IMR-90 (cell line): ENCODE measurements around the gene KRTAP4-5. TPM values are rescaled to one million over a fixed set of nuclear protein-coding genes. Genes with fewer than 3 reads are reported as not detected.

Experiments used
- ATAC-seq: fragments of 200-7000 bp; cut with Tn5 transposase; 2 replicates; pipeline ENCODE4 v1.9.1; 2020; ENCODE audit warnings: low read depth, mild to moderate bottlenecking, moderate library complexity
- BruUV-seq: library from RNA; stranded (reverse); fragments of 400-500 nt; replicated peaks from 2 replicates; lab custom pipeline; 2021; lab: Mats Ljungman, UMichigan
- CTCF ChIA-PET: fragments of 300-600 bp; formaldehyde crosslinking; extraction: SDS; loops from one replicate; lab custom pipeline; 2021; ENCODE audit warnings: antibody characterized with exemption; lab: Yijun Ruan, JAX
- POLR2A ChIA-PET: fragments of 300-600 bp; sonication (Branson Sonifier 250); formaldehyde crosslinking; loops from one replicate; lab custom pipeline; 2022; ENCODE audit warnings: antibody characterized with exemption; ENCODE audit not compliant: unreplicated experiment; lab: Charles Lee
- DNase-seq: peaks from one replicate; pipeline ENCODE4 v3.0.0; 2013
- H2AFZ ChIP-seq: replicated peaks from 2 replicates; pipeline ENCODE3; 2013; ENCODE audit warnings: low read length, mild to moderate bottlenecking; ENCODE audit not compliant: poor library complexity
- H2AK5ac ChIP-seq: 2 replicates; pipeline ENCODE4 v1.6.1; 2013; ENCODE audit warnings: low read depth, low read length, inconsistent platforms
- H2AK9ac ChIP-seq: replicated peaks from 2 replicates; pipeline ENCODE3; 2013; ENCODE audit warnings: mild to moderate bottlenecking, low read depth, low read length, moderate library complexity; ENCODE audit not compliant: poor library complexity
- H2BK120ac ChIP-seq: 2 replicates; pipeline ENCODE4 v1.6.1; 2013; ENCODE audit warnings: low read depth, low read length, inconsistent platforms
- H2BK15ac ChIP-seq: 3 replicates; pipeline ENCODE4 v1.6.1; 2013; ENCODE audit warnings: low read depth, low read length, inconsistent platforms
- H2BK20ac ChIP-seq: 2 replicates; pipeline ENCODE4 v1.6.1; 2013; ENCODE audit warnings: low read depth, mild to moderate bottlenecking, inconsistent platforms, low read length, moderate library complexity
- H2BK5ac ChIP-seq: 2 replicates; pipeline ENCODE4 v1.6.1; 2013; ENCODE audit warnings: mild to moderate bottlenecking, low read depth, low read length, inconsistent platforms; ENCODE audit not compliant: poor library complexity, severe bottlenecking
- H3K14ac ChIP-seq: replicated peaks from 2 replicates; pipeline ENCODE4 v1.6.1; 2013; ENCODE audit warnings: low read depth, low read length, inconsistent platforms
- H3K18ac ChIP-seq: 2 replicates; pipeline ENCODE4 v1.6.1; 2013; ENCODE audit warnings: low read depth, low read length, control low read depth
- H3K23ac ChIP-seq: 2 replicates; pipeline ENCODE4 v1.6.1; 2013; ENCODE audit warnings: low read depth, low read length, inconsistent platforms
- H3K27ac ChIP-seq: 2 replicates; pipeline ENCODE4 v1.5.1; 2013; ENCODE audit warnings: mild to moderate bottlenecking, control low read depth, low read length; ENCODE audit not compliant: insufficient read depth
- H3K27me3 ChIP-seq: 2 replicates; pipeline ENCODE4 v1.6.1; 2013; ENCODE audit warnings: low read length; ENCODE audit not compliant: control insufficient read depth, insufficient read depth
- H3K36me3 ChIP-seq: 2 replicates; pipeline ENCODE4 v1.6.1; 2013; ENCODE audit warnings: low read length, mixed read lengths; ENCODE audit not compliant: control insufficient read depth, insufficient read depth
- H3K4ac ChIP-seq: 2 replicates; pipeline ENCODE4 v1.6.1; 2013; ENCODE audit warnings: low read depth, low read length, inconsistent platforms
- H3K4me1 ChIP-seq: 2 replicates; pipeline ENCODE4 v1.6.1; 2013; ENCODE audit warnings: low read length, mixed read lengths; ENCODE audit not compliant: control insufficient read depth, insufficient read depth
- H3K4me2 ChIP-seq: 2 replicates; pipeline ENCODE4 v1.6.1; 2013; ENCODE audit warnings: low read depth, mild to moderate bottlenecking, control low read depth, low read length, moderate library complexity
- H3K4me3 ChIP-seq: 2 replicates; pipeline ENCODE4 v1.5.1; 2013; ENCODE audit warnings: low read depth, mild to moderate bottlenecking, control low read depth, low read length, moderate library complexity; ENCODE audit not compliant: insufficient read depth
- H3K56ac ChIP-seq: 2 replicates; pipeline ENCODE4 v1.6.1; 2013; ENCODE audit warnings: low read length, inconsistent platforms; ENCODE audit not compliant: insufficient read depth; ENCODE audit errors: extremely low read depth
- H3K79me1 ChIP-seq, 2 experiments: 2 replicates each; pipeline ENCODE4 v1.6.1; 2013; ENCODE audit warnings: low read length in 2 of 2, inconsistent platforms in 1 of 2, low read depth in 1 of 2
- H3K9ac ChIP-seq: 2 replicates; pipeline ENCODE4 v1.6.1; 2013; ENCODE audit warnings: low read depth, low read length, control low read depth
- H3K9me1 ChIP-seq: 2 replicates; pipeline ENCODE4 v1.6.1; 2013; ENCODE audit warnings: low read length, inconsistent platforms; ENCODE audit not compliant: insufficient read depth
- H3K9me3 ChIP-seq: 2 replicates; pipeline ENCODE4 v1.6.1; 2013; ENCODE audit warnings: low read length; ENCODE audit not compliant: control insufficient read depth, insufficient read depth
- H4K20me1 ChIP-seq: 2 replicates; pipeline ENCODE4 v1.6.1; 2013; ENCODE audit warnings: low read length, inconsistent platforms; ENCODE audit not compliant: insufficient read depth
- H4K5ac ChIP-seq: 2 replicates; pipeline ENCODE4 v1.6.1; 2013; ENCODE audit warnings: mild to moderate bottlenecking, low read depth, low read length, control low read depth
- H4K8ac ChIP-seq, 2 experiments: 2 replicates each; pipeline ENCODE4 v1.6.1; 2013; ENCODE audit warnings: low read depth in 2 of 2, low read length in 2 of 2, control low read depth in 1 of 2, inconsistent platforms in 1 of 2
- H4K91ac ChIP-seq: 2 replicates; pipeline ENCODE4 v1.6.1; 2013; ENCODE audit warnings: low read depth, low read length, inconsistent platforms; ENCODE audit not compliant: insufficient read depth
- BHLHE40 ChIP-seq: fragments of 150-350 bp; IDR thresholded peaks from 2 replicates; pipeline ENCODE4 v1.6.1; 2016; ENCODE audit warnings: mild to moderate bottlenecking, low read depth, low read length
- CEBPB ChIP-seq: IDR thresholded peaks from 2 replicates; pipeline ENCODE4 v1.6.1; 2012; ENCODE audit warnings: low read depth, low read length, improper control_type of control experiment
- CHD1 ChIP-seq: IDR thresholded peaks from 2 replicates; pipeline ENCODE4 v1.6.1; 2012; ENCODE audit warnings: low read depth, low read length, improper control_type of control experiment
- ELK1 ChIP-seq: fragments of 150-350 bp; IDR thresholded peaks from 2 replicates; pipeline ENCODE4 v1.6.1; 2016; ENCODE audit warnings: low read depth, mild to moderate bottlenecking, low read length, moderate library complexity, borderline replicate concordance
- MAFK ChIP-seq: IDR thresholded peaks from 2 replicates; pipeline ENCODE4 v1.6.1; 2012; ENCODE audit warnings: low read depth, low read length, improper control_type of control experiment
- MAZ ChIP-seq: IDR thresholded peaks from 2 replicates; pipeline ENCODE4 v1.6.1; 2012; ENCODE audit warnings: low read depth, mild to moderate bottlenecking, low read length, improper control_type of control experiment, moderate library complexity, borderline replicate concordance
- MXI1 ChIP-seq: IDR thresholded peaks from 2 replicates; pipeline ENCODE4 v1.6.1; 2012; ENCODE audit warnings: low read depth, mild to moderate bottlenecking, low read length, moderate library complexity, borderline replicate concordance
- RCOR1 ChIP-seq: IDR thresholded peaks from 2 replicates; pipeline ENCODE4 v1.6.1; 2012; ENCODE audit warnings: mild to moderate bottlenecking, low read length, improper control_type of control experiment; ENCODE audit not compliant: insufficient replicate concordance
- SMC3 ChIP-seq: fragments of 150-350 bp; IDR thresholded peaks from 2 replicates; pipeline ENCODE4 v1.6.1; 2016; ENCODE audit warnings: low read depth, mild to moderate bottlenecking, antibody characterized with exemption, low read length, moderate library complexity
- WGBS, 2 experiments: methylation state at CpG; one replicate each; pipeline versions ENCODE4 v1.1.5 to v1.1.7; 2013; ENCODE audit warnings: missing lambda C conversion rate in 2 of 2; ENCODE audit not compliant: insufficient read length in 1 of 2; ENCODE audit errors: extremely low coverage in 2 of 2; 5-methylcytosine and 5-hydroxymethylcytosine counted together
- dilution Hi-C: fragments of 300-500 bp; cut with HindIII; formaldehyde crosslinking; loops from one replicate; pipeline ENCODE4 v1.14.3; 2018; ENCODE audit warnings: low sequenced_read_pairs; ENCODE audit not compliant: unreplicated experiment
- in situ Hi-C: fragments of 300-500 bp; cut with MboI; formaldehyde crosslinking; loops from 3 replicates; pipeline ENCODE4 v1.14.3; 2019; ENCODE audit warnings: low sequenced_read_pairs, inconsistent platforms, mixed read lengths
- intact Hi-C: fragments of 100-400 bp; cut with micrococcal nuclease; formaldehyde crosslinking; loops from 2 replicates; pipeline ENCODE4 v1.10.0; 2022
- polyA plus RNA-seq, 3 experiments: library from polyadenylated mRNA; depleted of rRNA; stranded (reverse); fragments of >200 nt; gene quantifications; 2 replicates each; pipeline ENCODE4 v1.2.3, GENCODE V29; 2012; ENCODE audit warnings: low replicate concordance in 1 of 3
- total RNA-seq: library from RNA; depleted of rRNA; stranded (reverse); fragments of >200 nt; gene quantifications from 2 replicates; pipeline ENCODE4 v1.2.3, GENCODE V29; 2012
- TF ChIP-seq, protein P1 (sequence below): conservative IDR thresholded peaks from 2 replicates; pipeline ENCODE4 v1.5.1; 2012; ENCODE audit warnings: mild to moderate bottlenecking, low read depth, low read length, improper control_type of control experiment

Gene KRTAP4-5
- total and polyA plus RNA-seq, 2 of the 4 experiments (the other 2 are of a cell fraction): not detected

GRCh38 chr17:41167561-41167960 is 17.9 kb upstream of the KRTAP4-5 start:
- Histone ChIP-seq H3K9me1 (no peaks in the 10 kb centered on the region), H2AK9ac (no peak overlapping the region), H3K27ac (no peak overlapping the region), H2AK5ac (no peak overlapping the region), H2BK120ac (no peak overlapping the region), H3K4me2 (no peak overlapping the region), H3K4me1 (no peaks in the 10 kb centered on the region), H4K91ac (no peak overlapping the region), H3K36me3 (no peaks in the 10 kb centered on the region), H3K9ac (no peak overlapping the region), H2AFZ (no peak overlapping the region), H4K5ac (no peak overlapping the region), H3K4me3 (no peak overlapping the region), H2BK20ac (no peak overlapping the region), H3K9me3 (no peaks in the 10 kb centered on the region), H3K18ac (no peak overlapping the region), H4K8ac (no peak overlapping the region), H2BK15ac (no peak overlapping the region), H4K20me1 (no peaks in the 10 kb centered on the region), H3K14ac (no peak overlapping the region), H3K27me3 (no peaks in the 10 kb centered on the region), H3K56ac (no peak overlapping the region), H2BK5ac (no peak overlapping the region), H3K79me1 (no peaks in the 10 kb centered on the region), H3K4ac (no peak overlapping the region), H3K23ac (no peak overlapping the region)
- in situ Hi-C loops (no loop called here), intact Hi-C loops (no loop called here), dilution Hi-C loops (no loop called here)
- WGBS, 2 experiments: 63% methylated on average over 4 of the region's 7 CpGs; no CpG with 5 or more reads in 1 of the 2 experiments
- POLR2A ChIA-PET: no interaction called here
- DNase-seq: no peak
- TF ChIP-seq, protein P1, sequence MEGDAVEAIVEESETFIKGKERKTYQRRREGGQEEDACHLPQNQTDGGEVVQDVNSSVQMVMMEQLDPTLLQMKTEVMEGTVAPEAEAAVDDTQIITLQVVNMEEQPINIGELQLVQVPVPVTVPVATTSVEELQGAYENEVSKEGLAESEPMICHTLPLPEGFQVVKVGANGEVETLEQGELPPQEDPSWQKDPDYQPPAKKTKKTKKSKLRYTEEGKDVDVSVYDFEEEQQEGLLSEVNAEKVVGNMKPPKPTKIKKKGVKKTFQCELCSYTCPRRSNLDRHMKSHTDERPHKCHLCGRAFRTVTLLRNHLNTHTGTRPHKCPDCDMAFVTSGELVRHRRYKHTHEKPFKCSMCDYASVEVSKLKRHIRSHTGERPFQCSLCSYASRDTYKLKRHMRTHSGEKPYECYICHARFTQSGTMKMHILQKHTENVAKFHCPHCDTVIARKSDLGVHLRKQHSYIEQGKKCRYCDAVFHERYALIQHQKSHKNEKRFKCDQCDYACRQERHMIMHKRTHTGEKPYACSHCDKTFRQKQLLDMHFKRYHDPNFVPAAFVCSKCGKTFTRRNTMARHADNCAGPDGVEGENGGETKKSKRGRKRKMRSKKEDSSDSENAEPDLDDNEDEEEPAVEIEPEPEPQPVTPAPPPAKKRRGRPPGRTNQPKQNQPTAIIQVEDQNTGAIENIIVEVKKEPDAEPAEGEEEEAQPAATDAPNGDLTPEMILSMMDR: no peak
- TF ChIP-seq MAFK: no peak
- TF ChIP-seq ELK1: no peak
- no peak for TF ChIP-seq CHD1
- no peak for TF ChIP-seq CEBPB
- no peak for TF ChIP-seq SMC3
- TF ChIP-seq BHLHE40: no peak
- TF ChIP-seq RCOR1: no peak
- no peak for TF ChIP-seq MAZ
- TF ChIP-seq MXI1: no peak
- BruUV-seq: no TSS peak
- CTCF ChIA-PET: no interaction called here
- no peak for ATAC-seq
